NCI-H446 treated with DMSO at 0.1 percent for 48 hours (cell line): ENCODE measurements around the gene SYCE3.
"Not testable (repeated sequence)": the region's sequence is repeated elsewhere in the genome, so short reads cannot be mapped to it uniquely, and the experiment has no call there.

Experiments
- DNase-seq: peaks from one replicate; lab custom pipeline; 2025; lab: John Stamatoyannopoulos, UW

The SYCE3 gene

GRCh38 chr22:50548921-50549790 is 13.6 kb downstream of the SYCE3 start:
- DNase-seq: no peak

- DNase-seq: no peak
These were observed 14.4 kb downstream of the SYCE3 start for GRCh38 chr22:50548040-50548920.

- DNase-seq: no peak
These were observed 15.3 kb downstream of the SYCE3 start for GRCh38 chr22:50547263-50547985.

- DNase-seq: no peak
These were observed 16.1 kb downstream of the SYCE3 start for GRCh38 chr22:50546326-50547262.

GRCh38 chr22:50545522-50546325 is 17.0 kb downstream of the SYCE3 start, which contains the start of gene KLHDC7B:
TSS of gene KLHDC7B (plus strand) at chr22:50545899. CDS start at chr22:50546244, 345 bp downstream.
- no peak for DNase-seq

GRCh38 chr22:50544746-50545253 is 17.9 kb downstream of the SYCE3 start:
- DNase-seq: no peak

- no peak for DNase-seq
These were observed 18.5 kb downstream of the SYCE3 start for GRCh38 chr22:50544078-50544745.

- no peak for DNase-seq
These were observed 20.2 kb downstream of the SYCE3 start for GRCh38 chr22:50542416-50542927.

GRCh38 chr22:50541667-50542026 is 21.1 kb downstream of the SYCE3 start:
- DNase-seq: not testable (repeated sequence)

GRCh38 chr22:50540381-50540780 is 22.3 kb downstream of the SYCE3 start:
- no peak for DNase-seq

GRCh38 chr22:50537765-50538164 is 25.0 kb downstream of the SYCE3 start:
- DNase-seq: no peak

- DNase-seq: no peak
These were observed 26.5 kb downstream of the SYCE3 start for GRCh38 chr22:50536226-50536625.

GRCh38 chr22:50535113-50535512 is 27.6 kb downstream of the SYCE3 start:
- DNase-seq: no peak

GRCh38 chr22:50533856-50534711 is 28.6 kb downstream of the SYCE3 start:
- DNase-seq: not testable (repeated sequence)

GRCh38 chr22:50532824-50533796 is 29.6 kb downstream of the SYCE3 start:
- no peak for DNase-seq

GRCh38 chr22:50531962-50532674 is 30.6 kb downstream of the SYCE3 start:
- DNase-seq: no peak
